GM21717 (cell line): ENCODE results near the gene TAPBPL.

ENCODE experiments used
- ATAC-seq: cut with Tn5 transposase; IDR thresholded peaks from one replicate; pipeline ENCODE4 v1.9.1; 2021; ENCODE audit warnings: mild to moderate bottlenecking, moderate library complexity; ENCODE audit not compliant: unreplicated experiment

TAPBPL gene

GRCh38 chr12:6435961-6436715, 15.7 kb upstream of the TAPBPL start:
- no peak for ATAC-seq

GRCh38 chr12:6437586-6437985, 14.3 kb upstream of the TAPBPL start:
- ATAC-seq, result no peak

DNA sequence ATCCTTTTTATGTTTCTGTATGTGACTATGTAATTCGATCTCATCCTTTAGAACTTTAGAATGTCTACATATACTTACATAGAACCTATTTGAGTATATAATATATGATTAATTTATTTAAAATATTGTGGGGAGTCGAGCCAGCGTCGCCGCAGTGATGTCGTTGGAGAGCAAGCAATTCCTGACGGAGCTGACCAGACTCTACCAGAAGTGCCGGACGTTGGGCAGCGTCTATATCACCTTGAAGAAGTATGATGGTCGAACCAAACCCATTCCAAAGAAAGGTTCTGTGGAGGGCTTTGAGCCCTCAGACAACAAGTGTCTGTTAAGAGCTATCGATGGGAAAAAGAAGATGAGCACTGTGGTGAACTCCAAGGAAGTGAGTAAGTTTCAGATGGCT, 13.5 kb upstream of the TAPBPL start:
- no peak for ATAC-seq

GRCh38 chr12:6440391-6440790, 11.5 kb upstream of the TAPBPL start:
- ATAC-seq, result no peak

DNA sequence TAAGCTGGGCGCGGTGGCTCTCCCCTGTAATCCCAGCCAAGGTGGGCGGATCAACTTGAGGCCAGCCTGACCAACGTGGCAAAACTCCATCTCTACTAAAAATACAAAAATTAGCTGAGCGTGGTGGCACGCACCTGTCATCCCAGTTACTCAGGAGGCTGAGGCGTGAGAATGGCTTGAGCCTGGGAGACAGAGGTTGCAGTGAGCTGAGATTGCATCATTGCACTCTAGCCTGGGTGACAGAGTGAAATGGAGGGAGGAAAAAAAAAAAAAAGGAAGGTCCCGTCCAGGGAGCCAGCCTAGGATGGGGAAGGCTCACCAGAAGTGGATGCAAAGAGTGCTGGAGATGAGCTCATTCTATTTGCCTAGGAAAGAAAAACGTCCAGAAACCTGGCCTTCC, 9.0 kb upstream of the TAPBPL start:
- ATAC-seq, result no peak

- ATAC-seq, result peak; percentile 30
These were observed 8.4 kb upstream of the TAPBPL start for GRCh38 chr12:6443361-6443983.

DNA sequence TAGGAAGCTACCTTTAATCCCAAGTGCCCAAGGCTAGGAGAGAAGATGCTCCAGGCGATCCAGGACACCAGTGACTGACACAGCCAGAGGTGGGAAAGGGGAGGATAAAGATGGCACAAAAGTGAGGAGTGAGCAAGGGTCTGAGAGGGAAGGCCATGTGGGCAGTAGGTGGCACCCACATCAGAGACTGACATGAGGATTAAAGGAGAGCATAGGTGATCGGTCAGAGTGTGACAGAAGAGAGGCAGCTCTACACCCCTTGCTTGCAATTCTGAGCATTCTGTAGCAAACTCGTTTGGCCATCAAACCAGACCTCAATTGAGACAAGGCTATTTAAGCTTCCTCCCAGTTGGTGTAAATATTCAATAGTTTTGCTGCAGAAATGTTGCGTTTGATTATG, 7.8 kb upstream of the TAPBPL start:
- ATAC-seq, result no peak

GRCh38 chr12:6444704-6445688, 6.8 kb upstream of the TAPBPL start, which contains the start of gene CD27:
Gene CD27 (plus strand): TSS chr12:6444955. CDS start chr12:6445096, 141 bp downstream.
- no peak for ATAC-seq

DNA sequence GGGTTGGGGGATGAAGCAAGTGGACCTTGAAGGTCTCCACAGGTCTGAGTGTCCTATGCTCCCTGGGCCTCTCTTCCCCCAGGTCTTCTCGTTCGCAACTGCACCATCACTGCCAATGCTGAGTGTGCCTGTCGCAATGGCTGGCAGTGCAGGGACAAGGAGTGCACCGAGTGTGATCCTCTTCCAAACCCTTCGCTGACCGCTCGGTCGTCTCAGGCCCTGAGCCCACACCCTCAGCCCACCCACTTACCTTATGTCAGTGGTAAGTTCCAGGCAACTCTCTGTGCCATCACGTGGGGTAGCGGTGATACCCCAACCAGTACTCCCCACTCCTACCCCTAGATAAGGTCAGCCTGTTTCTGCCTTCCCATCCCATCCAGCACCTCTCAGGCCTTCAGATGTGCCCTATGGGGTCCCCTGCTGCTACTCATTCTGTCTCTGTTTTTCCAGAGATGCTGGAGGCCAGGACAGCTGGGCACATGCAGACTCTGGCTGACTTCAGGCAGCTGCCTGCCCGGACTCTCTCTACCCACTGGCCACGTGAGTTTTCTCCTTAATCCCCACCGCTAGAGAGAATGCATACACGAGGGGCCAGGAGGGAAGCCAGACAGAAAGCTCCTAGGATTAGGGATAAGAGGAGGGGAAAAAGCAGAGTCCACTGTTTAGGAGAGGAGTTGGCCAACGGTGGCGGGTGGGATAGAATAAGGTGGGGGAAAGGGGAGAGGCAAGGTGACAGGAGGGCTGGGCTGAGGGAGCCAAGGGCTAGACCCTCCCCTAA, 1.6 kb upstream of the TAPBPL start:
- ATAC-seq, result no peak

DNA sequence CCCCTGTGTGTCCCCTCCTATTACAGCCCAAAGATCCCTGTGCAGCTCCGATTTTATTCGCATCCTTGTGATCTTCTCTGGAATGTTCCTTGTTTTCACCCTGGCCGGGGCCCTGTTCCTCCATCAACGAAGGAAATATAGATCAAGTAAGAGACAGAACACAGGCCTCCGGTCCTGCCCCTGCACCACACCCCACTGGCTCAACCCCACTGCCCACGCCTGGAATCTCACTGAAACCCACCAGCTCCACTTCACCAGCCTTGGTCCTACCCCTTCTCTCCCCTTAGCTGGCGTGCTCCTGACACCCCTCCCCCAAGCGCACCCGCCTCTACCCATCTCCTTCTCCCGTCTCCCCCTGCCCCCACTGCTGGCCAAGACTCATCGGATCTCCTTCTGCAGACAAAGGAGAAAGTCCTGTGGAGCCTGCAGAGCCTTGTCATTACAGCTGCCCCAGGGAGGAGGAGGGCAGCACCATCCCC, 934 bp upstream of the TAPBPL start:
- no peak for ATAC-seq

GRCh38 chr12:6452245-6452943, 552 bp downstream of the TAPBPL start:
- ATAC-seq, result no peak

DNA sequence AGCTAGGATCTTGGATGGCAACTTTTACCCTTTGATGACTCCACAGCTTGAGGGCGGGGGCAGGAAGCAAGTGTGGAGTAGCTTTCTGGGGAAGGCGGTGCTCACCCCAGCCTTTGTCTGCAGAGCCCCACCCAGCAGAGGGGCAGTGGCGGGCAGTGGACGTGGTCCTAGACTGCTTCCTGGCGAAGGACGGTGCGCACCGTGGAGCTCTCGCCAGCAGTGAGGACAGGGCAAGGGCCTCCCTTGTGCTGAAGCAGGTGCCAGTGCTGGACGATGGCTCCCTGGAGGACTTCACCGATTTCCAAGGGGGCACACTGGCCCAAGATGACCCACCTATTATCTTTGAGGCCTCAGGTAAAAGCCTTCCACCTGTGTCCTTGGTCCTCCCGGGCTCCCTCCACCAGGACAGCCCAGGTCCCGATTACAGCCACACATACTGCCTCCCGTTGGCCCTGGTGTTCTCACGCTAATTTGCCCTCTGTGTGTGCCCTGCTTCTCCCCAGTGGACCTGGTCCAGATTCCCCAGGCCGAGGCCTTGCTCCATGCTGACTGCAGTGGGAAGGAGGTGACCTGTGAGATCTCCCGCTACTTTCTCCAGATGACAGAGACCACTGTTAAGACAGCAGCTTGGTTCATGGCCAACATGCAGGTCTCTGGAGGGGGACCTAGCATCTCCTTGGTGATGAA, 1.2 kb downstream of the TAPBPL start:
- ATAC-seq, result no peak

GRCh38 chr12:6457220-6457945, 5.5 kb downstream of the TAPBPL start:
- no peak for ATAC-seq

DNA sequence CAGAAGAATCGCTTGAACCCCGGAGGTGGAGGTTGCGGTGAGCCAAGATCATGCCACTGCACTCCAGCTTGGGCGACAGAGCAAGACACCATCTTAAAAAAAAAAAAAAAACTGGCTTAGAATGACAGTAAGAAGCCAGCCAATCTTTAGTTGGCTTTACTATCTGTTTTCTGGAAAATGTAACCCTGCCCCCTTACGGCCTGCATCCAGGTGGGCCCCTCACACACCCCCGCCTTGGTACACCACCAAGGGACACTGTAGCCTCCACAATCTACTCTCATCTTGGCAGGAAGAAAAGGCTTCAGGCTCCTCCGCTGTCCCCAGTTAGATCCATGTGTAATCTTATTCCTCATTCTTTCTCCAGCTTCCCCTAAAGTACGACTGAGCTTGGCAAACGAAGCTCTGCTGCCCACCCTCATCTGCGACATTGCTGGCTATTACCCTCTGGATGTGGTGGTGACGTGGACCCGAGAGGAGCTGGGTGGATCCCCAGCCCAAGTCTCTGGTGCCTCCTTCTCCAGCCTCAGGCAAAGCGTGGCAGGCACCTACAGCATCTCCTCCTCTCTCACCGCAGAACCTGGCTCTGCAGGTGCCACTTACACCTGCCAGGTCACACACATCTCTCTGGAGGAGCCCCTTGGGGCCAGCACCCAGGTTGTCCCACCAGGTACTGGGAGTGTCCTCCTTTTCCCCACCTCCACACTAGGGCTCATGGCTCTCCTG, 6.6 kb downstream of the TAPBPL start:
- ATAC-seq, result no peak

DNA sequence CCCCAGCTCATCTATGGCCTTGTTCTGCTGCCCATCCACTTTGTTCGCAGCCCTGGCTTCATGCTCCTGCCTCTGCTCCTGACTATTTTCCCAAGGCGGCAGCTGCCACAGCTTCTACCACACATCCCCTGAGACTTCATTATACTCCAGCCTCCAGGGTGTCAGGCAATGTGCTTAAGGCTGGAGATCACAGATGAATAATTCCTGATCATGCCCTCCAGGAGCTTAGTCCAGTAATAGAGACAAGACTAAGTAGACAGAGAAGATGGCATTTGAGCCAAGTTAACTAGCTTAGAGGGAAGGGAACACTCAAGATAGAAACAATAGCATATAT, 7.1 kb downstream of the TAPBPL start:
- ATAC-seq, result no peak

DNA sequence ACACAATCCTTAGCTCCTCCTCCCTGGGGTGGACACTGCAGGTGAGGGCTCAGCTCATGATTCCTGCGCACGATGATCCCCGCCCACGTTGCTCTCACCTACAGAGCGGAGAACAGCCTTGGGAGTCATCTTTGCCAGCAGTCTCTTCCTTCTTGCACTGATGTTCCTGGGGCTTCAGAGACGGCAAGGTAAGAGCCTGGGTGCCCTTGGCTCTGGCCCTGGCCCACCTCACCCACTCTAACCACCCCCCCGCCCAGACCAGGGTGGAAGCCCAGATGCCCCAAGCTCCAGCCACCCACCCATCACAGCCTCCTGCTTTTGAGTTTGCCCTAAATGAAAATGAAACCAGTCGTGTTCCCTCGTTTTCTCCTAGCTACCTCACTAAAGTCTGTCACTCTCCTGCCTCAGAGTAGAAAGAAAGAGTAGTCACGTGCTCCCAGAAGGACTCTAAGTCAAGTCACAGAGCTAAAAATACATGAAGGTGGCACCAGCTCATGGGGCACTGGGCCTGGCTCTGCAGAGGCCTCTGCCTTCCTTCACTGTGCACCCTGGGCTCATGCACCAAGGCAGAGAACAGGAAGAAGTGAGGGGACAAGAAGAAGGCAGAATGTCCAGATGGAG, 9.0 kb downstream of the TAPBPL start:
- ATAC-seq, result no peak

- ATAC-seq, result peak; percentile 72
These were observed 9.8 kb downstream of the TAPBPL start for GRCh38 chr12:6461401-6462233.
